ENCODE results near the gene PEX5L. TPM values are rescaled to one million over a fixed set of nuclear protein-coding genes. Genes with fewer than 3 reads are reported as not detected.

PEX5L gene
- total RNA-seq, 4 donors from 2014 or later, result not detected

- intact Hi-C loops (cut with DNase I), result no loop called here
- Histone ChIP-seq H3K4me1 (no peaks in the 10 kb centered on the region), H3K36me3 (no peaks in the 10 kb centered on the region), H3K9me3 (no peaks in the 10 kb centered on the region), H3K27me3 (peaks cover 0 to 3% (median 0%) of the 10 kb centered on the region in 4 donors), H3K27ac (no peak overlapping the region), H3K4me3 (no peak overlapping the region)
- TF ChIP-seq CTCF (IDR thresholded peaks at IDR 0.05) (no peak), POLR2A (IDR thresholded peaks at IDR 0.05) (no peak)
- DNase-seq, result no peak
Measured at GRCh38 chr3:179809639-179810038, 227.1 kb downstream of the PEX5L start.

- no peak for DNase-seq
- intact Hi-C loops (cut with DNase I), result no loop called here
Measured at GRCh38 chr3:179807588-179807987, 229.1 kb downstream of the PEX5L start.

GRCh38 chr3:179806177-179806576 is 230.6 kb downstream of the PEX5L start:
- intact Hi-C loops (cut with DNase I), result no loop called here
- no peaks in the 10 kb centered on the region for H3K9me3 ChIP-seq
- H3K4me3 ChIP-seq, result no peak overlapping the region
- no peaks in the 10 kb centered on the region for H3K4me1 ChIP-seq
- no peaks in the 10 kb centered on the region for H3K36me3 ChIP-seq
- peaks cover 0 to 3% (median 0%) of the 10 kb centered on the region in 4 donors for H3K27me3 ChIP-seq
- no peak for TF ChIP-seq POLR2A (IDR thresholded peaks at IDR 0.05)
- no peak overlapping the region for H3K27ac ChIP-seq
- 56 to 63% methylated on average over 5 of the region's 5 CpGs for WGBS, 2 donors
- DNase-seq, result no peak

More at GRCh38 chr3:179807588-179807987, 229.1 kb downstream of the PEX5L start:
- H3K36me3 ChIP-seq, result no peaks in the 10 kb centered on the region
- H3K4me1 ChIP-seq, result no peaks in the 10 kb centered on the region
- no peak overlapping the region for H3K4me3 ChIP-seq
- H3K9me3 ChIP-seq, result no peaks in the 10 kb centered on the region
- peaks cover 0 to 3% (median 0%) of the 10 kb centered on the region in 4 donors for H3K27me3 ChIP-seq
- TF ChIP-seq CTCF (IDR thresholded peaks at IDR 0.05) (no peak), POLR2A (IDR thresholded peaks at IDR 0.05) (no peak)
- H3K27ac ChIP-seq, result no peak overlapping the region
- 87 to 93% methylated on average over 3 to 14 of the region's 14 CpGs for WGBS, 2 donors

GRCh38 chr3:179801856-179802255 is 234.9 kb downstream of the PEX5L start:
- WGBS, 2 donors, result 69 to 75% methylated on average over 3 to 4 of the region's 4 CpGs
- no peaks in the 10 kb centered on the region for H3K36me3 ChIP-seq
- no peak overlapping the region for H3K27ac ChIP-seq
- no peaks in the 10 kb centered on the region for H3K4me1 ChIP-seq
- TF ChIP-seq CTCF (IDR thresholded peaks at IDR 0.05), result no peak
- no peak for TF ChIP-seq POLR2A (IDR thresholded peaks at IDR 0.05)
- no peak for DNase-seq
- intact Hi-C loops (cut with DNase I), result no loop called here
- peaks cover 0 to 3% (median 0%) of the 10 kb centered on the region in 4 donors for H3K27me3 ChIP-seq
- H3K9me3 ChIP-seq, result no peaks in the 10 kb centered on the region
- no peak overlapping the region for H3K4me3 ChIP-seq

GRCh38 chr3:179801263-179801662 is 235.5 kb downstream of the PEX5L start:
- TF ChIP-seq CTCF (IDR thresholded peaks at IDR 0.05) (no peak), POLR2A (IDR thresholded peaks at IDR 0.05) (no peak)
- DNase-seq, result no peak

GRCh38 chr3:179797192-179797591 is 239.5 kb downstream of the PEX5L start:
- Histone ChIP-seq H3K36me3 (no peaks in the 10 kb centered on the region), H3K27ac (no peak overlapping the region), H3K4me3 (no peak overlapping the region), H3K27me3 (no peaks in the 10 kb centered on the region), H3K4me1 (no peaks in the 10 kb centered on the region), H3K9me3 (no peaks in the 10 kb centered on the region)
- 41 to 43% methylated on average over 1 of the region's 1 CpG for WGBS, 2 donors
- TF ChIP-seq POLR2A (IDR thresholded peaks at IDR 0.05) (no peak), CTCF (IDR thresholded peaks at IDR 0.05) (no peak)
- no peak for DNase-seq
- intact Hi-C loops (cut with DNase I), result no loop called here

More at GRCh38 chr3:179801263-179801662, 235.5 kb downstream of the PEX5L start:
- H3K27me3 ChIP-seq, result peaks cover 0 to 3% (median 0%) of the 10 kb centered on the region in 4 donors
- H3K27ac ChIP-seq, result no peak overlapping the region
- no peaks in the 10 kb centered on the region for H3K9me3 ChIP-seq
- intact Hi-C loops (cut with DNase I), result no loop called here
- H3K4me1 ChIP-seq, result no peaks in the 10 kb centered on the region
- no peak overlapping the region for H3K4me3 ChIP-seq
- H3K36me3 ChIP-seq, result no peaks in the 10 kb centered on the region

All from esophagus squamous epithelium (tissue), 5 donors.